NT2/D1 (cell line): Measurements from ENCODE around the gene LPCAT3.

Experiments used
- YY1 ChIP-seq: IDR thresholded peaks from 2 replicates; pipeline ENCODE4 v1.6.1; 2011; ENCODE audit not compliant: insufficient read length, insufficient read depth
- ZNF274 ChIP-seq: IDR thresholded peaks from 2 replicates; pipeline ENCODE4 v1.6.1; 2011; ENCODE audit warnings: mild to moderate bottlenecking, low read depth, low read length

- TF ChIP-seq ZNF274 (no peak), YY1 (no peak)
These were observed 48.3 kb upstream of the LPCAT3 start for GRCh38 chr12:7066596-7066995.
